ENCODE measurements around the gene RAB34.

- no peak for TF ChIP-seq CTCF (IDR thresholded peaks at IDR 0.05)
- TF ChIP-seq POLR2A (IDR thresholded peaks at IDR 0.05), result no peak
- no peak for TF ChIP-seq POLR2AphosphoS5 (IDR thresholded peaks at IDR 0.05)
Observed at GRCh38 chr17:28756049-28756804, 38.6 kb upstream of the RAB34 start.

Measured in breast epithelium (tissue), 3 donors.